Glutamatergic neuron (in vitro differentiated cells): ENCODE results near the gene RETREG1. TPM values are rescaled to one million over a fixed set of nuclear protein-coding genes. Genes with fewer than 3 reads are reported as not detected.

Experiments
- DNase-seq: peaks from one replicate; pipeline ENCODE4 v3.0.0; 2022
- H3K27ac Mint-ChIP-seq: one replicate; pipeline ENCODE4 v1.8.0; 2020; ENCODE audit warnings: mild to moderate bottlenecking, mixed read lengths, inconsistent platforms; ENCODE audit not compliant: unreplicated experiment
- H3K27me3 Mint-ChIP-seq: one replicate; pipeline ENCODE4 v1.8.0; 2020; ENCODE audit warnings: mild to moderate bottlenecking, moderate library complexity, mixed read lengths, inconsistent platforms; ENCODE audit not compliant: unreplicated experiment
- H3K36me3 Mint-ChIP-seq: one replicate; pipeline ENCODE4 v1.8.0; 2020; ENCODE audit warnings: mild to moderate bottlenecking, mixed read lengths, inconsistent platforms; ENCODE audit not compliant: unreplicated experiment
- H3K4me1 Mint-ChIP-seq: one replicate; pipeline ENCODE4 v1.8.0; 2020; ENCODE audit warnings: mild to moderate bottlenecking, low read depth, mixed read lengths, inconsistent platforms; ENCODE audit not compliant: unreplicated experiment
- H3K4me3 Mint-ChIP-seq: one replicate; pipeline ENCODE4 v1.8.0; 2020; ENCODE audit warnings: mild to moderate bottlenecking, mixed read lengths, inconsistent platforms; ENCODE audit not compliant: unreplicated experiment
- H3K9me3 Mint-ChIP-seq: one replicate; pipeline ENCODE4 v1.8.0; 2020; ENCODE audit warnings: mild to moderate bottlenecking, moderate library complexity, mixed read lengths, inconsistent platforms; ENCODE audit not compliant: unreplicated experiment
- total RNA-seq: library from RNA; stranded (reverse); fragmentation: NEBNext Ultra II Directional; extraction: Animal tissue kit (Norgen Biotek cat#: 25700); gene quantifications from one replicate; pipeline ENCODE4 v1.2.1, GENCODE V29; 2021; ENCODE audit not compliant: unreplicated experiment
- TF ChIP-seq, protein P1 (sequence below): fragments of 200-600 bp; sonication (generic); IDR thresholded peaks from one replicate; pipeline ENCODE4 v1.5.0; 2021; ENCODE audit not compliant: partially characterized antibody, unreplicated experiment

RETREG1 gene
- total RNA-seq, 1 donor from 2014 or later, result 6.3 TPM

DNA sequence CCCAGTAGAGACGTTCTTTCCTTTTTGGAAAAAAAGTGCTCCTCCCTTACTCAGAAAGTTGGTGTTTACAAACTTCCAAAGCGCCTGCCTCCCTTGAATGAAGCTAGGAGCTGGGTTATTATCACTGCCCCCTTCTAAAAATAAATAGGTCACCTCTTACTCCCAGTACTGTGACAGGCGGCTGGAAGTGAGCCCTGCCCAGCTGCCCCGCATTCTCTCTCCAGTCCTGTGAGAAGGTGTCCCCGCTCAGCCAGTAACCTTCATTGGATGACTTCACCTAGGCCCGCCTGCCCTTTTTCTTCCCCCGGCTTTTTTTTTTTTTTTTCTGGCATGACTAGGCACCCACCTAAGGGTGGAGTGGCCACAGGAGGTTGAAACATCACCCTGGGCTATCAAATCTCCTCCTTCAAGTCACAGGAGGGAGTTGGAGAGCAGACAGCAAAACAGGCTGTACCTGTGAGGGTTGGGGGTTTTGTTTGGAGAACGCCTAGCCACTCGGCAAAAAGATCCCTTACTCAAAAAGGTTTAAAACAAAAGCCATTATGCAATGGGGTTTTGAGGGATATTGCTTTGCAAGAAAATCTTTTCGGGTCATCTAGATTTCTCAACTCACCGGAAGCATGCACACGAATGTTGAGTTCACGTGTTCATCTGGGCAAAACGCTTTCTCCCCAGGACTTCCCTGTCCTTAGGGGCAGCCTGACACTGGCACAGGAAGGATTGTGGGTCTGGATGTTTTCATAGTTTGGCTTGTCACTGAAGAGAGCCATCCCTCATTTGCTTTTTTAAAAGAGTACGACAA, 107.9 kb downstream of the RETREG1 start:
- no peaks in the 10 kb centered on the region for H3K4me1 Mint-ChIP-seq
- no peaks in the 10 kb centered on the region for H3K27me3 Mint-ChIP-seq
- H3K4me3 Mint-ChIP-seq, result no peak overlapping the region
- H3K27ac Mint-ChIP-seq, result no peak overlapping the region
- TF ChIP-seq, protein P1, sequence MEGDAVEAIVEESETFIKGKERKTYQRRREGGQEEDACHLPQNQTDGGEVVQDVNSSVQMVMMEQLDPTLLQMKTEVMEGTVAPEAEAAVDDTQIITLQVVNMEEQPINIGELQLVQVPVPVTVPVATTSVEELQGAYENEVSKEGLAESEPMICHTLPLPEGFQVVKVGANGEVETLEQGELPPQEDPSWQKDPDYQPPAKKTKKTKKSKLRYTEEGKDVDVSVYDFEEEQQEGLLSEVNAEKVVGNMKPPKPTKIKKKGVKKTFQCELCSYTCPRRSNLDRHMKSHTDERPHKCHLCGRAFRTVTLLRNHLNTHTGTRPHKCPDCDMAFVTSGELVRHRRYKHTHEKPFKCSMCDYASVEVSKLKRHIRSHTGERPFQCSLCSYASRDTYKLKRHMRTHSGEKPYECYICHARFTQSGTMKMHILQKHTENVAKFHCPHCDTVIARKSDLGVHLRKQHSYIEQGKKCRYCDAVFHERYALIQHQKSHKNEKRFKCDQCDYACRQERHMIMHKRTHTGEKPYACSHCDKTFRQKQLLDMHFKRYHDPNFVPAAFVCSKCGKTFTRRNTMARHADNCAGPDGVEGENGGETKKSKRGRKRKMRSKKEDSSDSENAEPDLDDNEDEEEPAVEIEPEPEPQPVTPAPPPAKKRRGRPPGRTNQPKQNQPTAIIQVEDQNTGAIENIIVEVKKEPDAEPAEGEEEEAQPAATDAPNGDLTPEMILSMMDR, result no peak
- H3K9me3 Mint-ChIP-seq, result no peaks in the 10 kb centered on the region
- DNase-seq, result no peak
- H3K36me3 Mint-ChIP-seq, result no peaks in the 10 kb centered on the region

DNA sequence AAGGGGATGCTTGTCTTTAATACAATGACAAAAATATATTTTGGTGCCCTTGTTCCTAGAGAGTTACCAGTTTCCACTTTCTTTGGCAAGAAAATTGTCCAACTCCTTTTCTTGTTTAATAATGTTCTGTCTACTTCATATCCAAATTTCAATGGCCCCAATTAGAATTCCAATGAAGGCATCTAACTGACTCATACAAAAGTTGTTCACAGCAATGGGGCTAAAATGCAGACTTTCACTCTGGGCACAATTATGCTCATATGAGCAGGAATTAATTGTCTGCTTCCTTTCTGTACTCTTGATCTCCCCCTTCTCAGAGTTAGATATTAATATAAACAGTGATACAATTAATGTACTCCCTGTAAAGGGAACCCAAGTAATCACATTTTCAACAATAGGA, 109.1 kb downstream of the RETREG1 start:
- Mint-ChIP-seq H3K27ac (no peak overlapping the region), H3K27me3 (no peaks in the 10 kb centered on the region), H3K9me3 (no peaks in the 10 kb centered on the region), H3K4me3 (no peak overlapping the region), H3K4me1 (no peaks in the 10 kb centered on the region), H3K36me3 (no peaks in the 10 kb centered on the region)
- TF ChIP-seq, protein P1, result no peak
- no peak for DNase-seq

DNA sequence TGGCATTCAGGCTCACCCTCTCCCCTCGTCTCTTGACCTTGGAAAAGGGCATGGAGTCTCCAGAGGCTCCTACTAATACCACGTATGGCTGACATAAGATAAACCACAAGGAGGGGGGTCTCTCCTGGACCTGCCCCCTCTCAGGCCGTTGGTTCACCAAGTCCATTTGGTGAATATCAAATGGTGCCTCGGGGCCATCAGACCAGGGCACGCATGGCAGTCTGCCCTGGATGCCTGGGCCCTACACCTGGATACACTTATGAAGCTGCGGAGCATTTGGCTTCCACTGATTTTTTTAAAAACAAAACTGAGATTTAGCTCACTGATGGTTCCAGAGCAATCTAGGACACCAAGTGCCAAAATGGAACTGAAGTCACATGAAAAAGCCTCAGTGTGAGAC, 110.9 kb downstream of the RETREG1 start:
- Mint-ChIP-seq H3K27me3 (no peaks in the 10 kb centered on the region), H3K36me3 (no peaks in the 10 kb centered on the region), H3K4me3 (no peak overlapping the region), H3K9me3 (no peaks in the 10 kb centered on the region), H3K27ac (no peak overlapping the region), H3K4me1 (no peaks in the 10 kb centered on the region)
- TF ChIP-seq, protein P1, result no peak
- no peak for DNase-seq

DNA sequence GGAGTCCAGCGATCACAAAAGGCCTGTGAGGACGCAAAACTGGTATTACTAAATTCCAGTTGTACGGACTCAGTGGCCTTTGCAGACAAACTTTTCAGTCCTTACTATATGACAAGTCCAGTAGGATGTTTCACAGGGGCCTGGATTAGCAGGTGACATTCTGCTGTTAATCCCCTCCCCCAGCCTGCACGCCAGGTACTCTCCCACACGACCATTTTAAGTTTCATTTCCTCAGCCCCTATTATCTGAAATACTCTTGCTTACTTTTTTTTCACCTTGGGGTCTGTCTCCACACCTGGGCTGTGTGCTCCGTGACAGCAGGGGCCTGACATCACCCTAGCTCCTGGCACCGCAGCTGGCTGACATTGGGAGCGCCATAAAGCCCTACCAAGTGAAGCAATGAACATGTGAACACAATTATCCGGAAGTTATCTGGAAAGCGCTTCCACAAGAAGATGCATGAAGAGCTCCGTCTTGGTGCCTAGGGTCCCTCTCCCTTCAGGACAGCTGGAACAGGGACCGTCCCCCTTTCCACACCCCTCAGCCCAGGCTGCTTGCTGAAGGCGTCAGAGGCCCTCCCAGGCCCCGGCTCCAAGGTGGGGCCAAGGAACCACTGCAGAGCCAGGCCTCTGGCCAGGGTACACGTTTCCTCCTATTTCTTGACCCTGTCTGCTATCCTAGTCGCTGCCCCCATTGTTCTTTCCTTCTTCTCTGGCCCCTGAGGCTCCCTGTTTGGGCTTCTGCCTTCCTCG, 111.5 kb downstream of the RETREG1 start:
- no peak for DNase-seq
- Mint-ChIP-seq H3K27ac (no peak overlapping the region), H3K36me3 (no peaks in the 10 kb centered on the region), H3K4me1 (no peaks in the 10 kb centered on the region), H3K27me3 (no peaks in the 10 kb centered on the region), H3K4me3 (no peak overlapping the region), H3K9me3 (no peaks in the 10 kb centered on the region)
- TF ChIP-seq, protein P1, result no peak

DNA sequence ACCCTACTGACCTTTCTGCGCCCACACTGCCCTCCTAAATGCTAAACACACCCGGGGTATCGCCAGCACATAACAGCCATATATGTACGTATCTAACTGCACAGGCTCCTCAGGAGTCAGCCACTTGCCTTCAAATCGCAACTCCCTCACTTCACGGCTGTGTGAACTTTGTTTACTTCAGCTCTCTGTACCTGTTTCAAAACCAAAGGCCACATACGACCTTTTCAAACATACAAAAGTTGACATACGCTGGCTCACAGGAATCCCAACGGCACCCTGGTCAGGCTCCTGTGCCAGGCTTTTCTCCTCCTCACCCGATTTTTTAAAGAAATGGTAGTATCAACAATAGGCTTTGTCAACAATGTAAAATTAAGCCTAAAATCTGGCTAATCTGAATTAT, 112.2 kb downstream of the RETREG1 start:
- H3K27me3 Mint-ChIP-seq, result no peaks in the 10 kb centered on the region
- peaks cover 2% of the 10 kb centered on the region for H3K9me3 Mint-ChIP-seq
- DNase-seq, result no peak
- H3K4me3 Mint-ChIP-seq, result no peak overlapping the region
- no peaks in the 10 kb centered on the region for H3K36me3 Mint-ChIP-seq
- TF ChIP-seq, protein P1, result no peak
- H3K27ac Mint-ChIP-seq, result no peak overlapping the region
- H3K4me1 Mint-ChIP-seq, result no peaks in the 10 kb centered on the region
